Neutrophil (primary cell): ENCODE results near the gene BLCAP.

Experiments
- H3K27ac ChIP-seq: fragments of 200-600 bp; sonication (generic); 2 replicates; pipeline ENCODE4 v1.5.1; 2016; ENCODE audit warnings: mild to moderate bottlenecking, moderate library complexity
- H3K27me3 ChIP-seq: fragments of 200-600 bp; sonication (generic); 2 replicates; pipeline ENCODE4 v1.6.0; 2016; ENCODE audit warnings: mild to moderate bottlenecking
- H3K36me3 ChIP-seq: fragments of 200-600 bp; sonication (generic); 2 replicates; pipeline ENCODE4 v1.5.1; 2017
- H3K4me1 ChIP-seq, 2 experiments: fragments of 200-600 bp in 1 of 2; sonication (generic) in 1 of 2; 1 replicate in 1 of 2; 2 replicates in 1 of 2; pipeline versions ENCODE4 v1.5.1 to v1.6.1; 2013 to 2016; ENCODE audit warnings: low read depth in 1 of 2, low read length in 1 of 2, mild to moderate bottlenecking in 1 of 2, moderate library complexity in 1 of 2; ENCODE audit not compliant: control insufficient read depth in 1 of 2, insufficient read depth in 1 of 2
- H3K4me3 ChIP-seq, 2 experiments: fragments of 200-600 bp in 1 of 2; sonication (generic) in 1 of 2; 1 replicate in 1 of 2; 2 replicates in 1 of 2; pipeline ENCODE4 v1.5.1; 2013 to 2016; ENCODE audit warnings: low read depth in 1 of 2, low read length in 1 of 2, mild to moderate bottlenecking in 1 of 2, moderate library complexity in 1 of 2
- H3K9me3 ChIP-seq: fragments of 200-600 bp; sonication (generic); 2 replicates; pipeline ENCODE4 v1.5.1; 2016
- TF ChIP-seq, protein P1 (sequence below): fragments of 200-600 bp; sonication (generic); IDR thresholded peaks from 2 replicates; pipeline ENCODE4 v1.5.1; 2016; ENCODE audit warnings: antibody characterized with exemption

The BLCAP gene

GRCh38 chr20:37573626-37574198 lies 46.0 kb upstream of the BLCAP start:
- TF ChIP-seq, protein P1, sequence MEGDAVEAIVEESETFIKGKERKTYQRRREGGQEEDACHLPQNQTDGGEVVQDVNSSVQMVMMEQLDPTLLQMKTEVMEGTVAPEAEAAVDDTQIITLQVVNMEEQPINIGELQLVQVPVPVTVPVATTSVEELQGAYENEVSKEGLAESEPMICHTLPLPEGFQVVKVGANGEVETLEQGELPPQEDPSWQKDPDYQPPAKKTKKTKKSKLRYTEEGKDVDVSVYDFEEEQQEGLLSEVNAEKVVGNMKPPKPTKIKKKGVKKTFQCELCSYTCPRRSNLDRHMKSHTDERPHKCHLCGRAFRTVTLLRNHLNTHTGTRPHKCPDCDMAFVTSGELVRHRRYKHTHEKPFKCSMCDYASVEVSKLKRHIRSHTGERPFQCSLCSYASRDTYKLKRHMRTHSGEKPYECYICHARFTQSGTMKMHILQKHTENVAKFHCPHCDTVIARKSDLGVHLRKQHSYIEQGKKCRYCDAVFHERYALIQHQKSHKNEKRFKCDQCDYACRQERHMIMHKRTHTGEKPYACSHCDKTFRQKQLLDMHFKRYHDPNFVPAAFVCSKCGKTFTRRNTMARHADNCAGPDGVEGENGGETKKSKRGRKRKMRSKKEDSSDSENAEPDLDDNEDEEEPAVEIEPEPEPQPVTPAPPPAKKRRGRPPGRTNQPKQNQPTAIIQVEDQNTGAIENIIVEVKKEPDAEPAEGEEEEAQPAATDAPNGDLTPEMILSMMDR, result no peak
- H3K27ac ChIP-seq, result no peak overlapping the region
- H3K27me3 ChIP-seq, result peaks cover 50% of the 10 kb centered on the region
- H3K36me3 ChIP-seq, result no peaks in the 10 kb centered on the region
- no peak overlapping the region for H3K4me3 ChIP-seq
- no peaks in the 10 kb centered on the region for H3K4me1 ChIP-seq
- no peaks in the 10 kb centered on the region for H3K9me3 ChIP-seq

DNA sequence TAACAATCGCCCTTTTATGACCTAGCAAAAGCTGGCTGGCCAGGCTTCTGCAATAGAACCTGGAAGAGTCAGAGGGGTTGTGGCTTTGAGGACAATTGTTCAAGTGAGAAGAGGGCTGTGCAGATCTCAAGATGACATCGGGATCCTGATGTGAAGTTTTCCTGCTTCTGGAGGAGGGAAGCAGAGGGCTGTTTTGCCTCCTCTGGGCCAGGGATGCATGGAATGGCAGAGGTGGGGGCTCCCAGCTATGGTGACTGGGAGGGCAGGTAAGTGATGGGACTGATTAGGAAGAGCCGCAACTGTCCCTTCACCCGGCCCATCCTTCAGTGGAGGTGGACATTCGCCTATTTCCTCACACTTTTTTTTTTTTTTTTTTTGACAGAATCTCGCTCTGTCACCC lies 43.4 kb upstream of the BLCAP start:
- H3K4me3 ChIP-seq, result no peak overlapping the region
- H3K9me3 ChIP-seq, result no peaks in the 10 kb centered on the region
- TF ChIP-seq, protein P1, result no peak
- peaks cover 63% of the 10 kb centered on the region for H3K27me3 ChIP-seq
- H3K27ac ChIP-seq, result no peak overlapping the region
- no peaks in the 10 kb centered on the region for H3K36me3 ChIP-seq
- H3K4me1 ChIP-seq, result no peaks in the 10 kb centered on the region

DNA sequence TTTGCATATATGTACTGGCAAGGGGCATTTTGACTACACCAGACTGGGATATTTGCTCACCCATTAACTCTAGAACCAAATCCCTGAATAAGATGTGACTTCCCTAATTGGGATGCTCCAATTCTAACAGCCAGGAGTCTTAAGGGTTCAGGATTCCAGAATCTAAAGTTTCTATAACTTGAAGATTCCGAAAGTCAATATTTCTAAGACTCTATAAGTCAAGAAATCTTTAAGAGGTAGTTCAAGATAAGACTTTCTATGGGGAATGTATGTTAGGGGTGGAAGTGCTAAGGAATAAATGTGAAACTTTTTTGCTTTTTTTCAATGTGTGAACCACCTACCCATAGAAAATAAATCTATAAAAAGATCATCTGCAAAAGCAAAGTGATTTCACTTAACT lies 42.7 kb upstream of the BLCAP start:
- no peaks in the 10 kb centered on the region for H3K9me3 ChIP-seq
- TF ChIP-seq, protein P1, result no peak
- H3K36me3 ChIP-seq, result no peaks in the 10 kb centered on the region
- H3K4me3 ChIP-seq, result no peak overlapping the region
- H3K4me1 ChIP-seq, result no peaks in the 10 kb centered on the region
- H3K27me3 ChIP-seq, result peaks cover 64% of the 10 kb centered on the region
- no peak overlapping the region for H3K27ac ChIP-seq

GRCh38 chr20:37567671-37568588 lies 40.3 kb upstream of the BLCAP start:
- H3K9me3 ChIP-seq, result no peaks in the 10 kb centered on the region
- H3K27me3 ChIP-seq, result peaks cover 88% of the 10 kb centered on the region
- no peak overlapping the region for H3K4me3 ChIP-seq
- H3K27ac ChIP-seq, result no peak overlapping the region
- no peaks in the 10 kb centered on the region for H3K4me1 ChIP-seq
- TF ChIP-seq, protein P1, result no peak
- H3K36me3 ChIP-seq, result no peaks in the 10 kb centered on the region

DNA sequence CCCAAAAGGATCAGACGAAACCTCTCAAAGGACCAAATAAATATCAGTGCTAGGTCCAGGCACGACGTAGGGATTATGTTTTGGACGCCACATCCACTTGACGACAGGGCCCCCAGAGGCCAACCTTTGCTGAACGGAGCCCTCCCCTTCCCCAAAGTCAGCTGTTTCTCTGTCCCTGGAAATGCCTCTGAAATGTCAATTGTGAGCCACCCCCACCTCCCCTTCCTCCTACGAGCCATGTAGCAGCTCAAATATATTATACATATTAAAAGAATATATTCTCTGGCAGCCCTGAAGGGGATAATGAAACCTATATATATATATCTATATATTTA lies 39.6 kb upstream of the BLCAP start:
- Histone ChIP-seq H3K4me1 (no peaks in the 10 kb centered on the region), H3K36me3 (no peaks in the 10 kb centered on the region), H3K27ac (no peak overlapping the region), H3K27me3 (peaks cover 94% of the 10 kb centered on the region), H3K4me3 (no peak overlapping the region), H3K9me3 (no peaks in the 10 kb centered on the region)
- TF ChIP-seq, protein P1, result no peak
